Ovary (tissue), 9 donors: Measurements from ENCODE around the gene SH2D4B. TPM values are rescaled to one million over a fixed set of nuclear protein-coding genes. Genes with fewer than 3 reads are reported as not detected.

Experiments
- DNase-seq, 5 donors: peaks; one replicate each; pipeline ENCODE4 v3.0.0-alpha.2; 2019 to 2020
- H3K27ac ChIP-seq, 2 donors: fragments of 200-600 bp; one replicate each; pipeline versions ENCODE4 v1.5.1 to v1.8.0; 2019 to 2022
- H3K27me3 ChIP-seq: fragments of 200-600 bp; one replicate; pipeline ENCODE4 v1.8.0; 2022
- H3K36me3 ChIP-seq: fragments of 200-600 bp; sonication (generic); one replicate; pipeline ENCODE4 v1.5.1; 2019
- H3K4me1 ChIP-seq: one replicate; pipeline ENCODE4 v1.8.1; 2013; ENCODE audit warnings: mild to moderate bottlenecking, moderate library complexity; ENCODE audit not compliant: insufficient read depth
- H3K4me3 ChIP-seq: fragments of 200-600 bp; sonication (generic); one replicate; pipeline ENCODE4 v1.5.1; 2017
- H3K9me3 ChIP-seq, 2 donors: fragments of 200-600 bp in 1 of 2; sonication (generic) in 1 of 2; one replicate each; pipeline versions ENCODE4 v1.5.1 to v1.8.1; 2013 to 2019; ENCODE audit warnings: mild to moderate bottlenecking in 1 of 2, moderate library complexity in 1 of 2
- EP300 ChIP-seq: sonication (generic); formaldehyde crosslinking; IDR thresholded peaks from one replicate; pipeline ENCODE4 v1.6.1; 2017; ENCODE audit warnings: antibody characterized with exemption
- POLR2A ChIP-seq: fragments of 450-650 bp; IDR thresholded peaks from one replicate; pipeline ENCODE4 v1.6.1; 2017; ENCODE audit warnings: antibody characterized with exemption, mild to moderate bottlenecking, moderate library complexity
- WGBS, 3 donors: extraction: QIAGEN DNeasy Blood & Tissue Kit in 1 of 3; methylation state at CpG; one replicate each; pipeline versions ENCODE4 v1.1.5 to v1.1.7; 2013 to 2017; 5-methylcytosine and 5-hydroxymethylcytosine counted together
- intact Hi-C, 4 donors: fragments of 100-400 bp; cut with DNase I; formaldehyde crosslinking; loops; one replicate each; pipeline versions ENCODE4 v1.11.0 to v1.15.1; 2022 to 2023
- polyA plus RNA-seq, 2 donors: library from polyadenylated mRNA; stranded (reverse); fragments of 200-250 nt in 1 of 2; fragments of 350-450 nt in 1 of 2; fragmentation: Illumina TruSeq in 1 of 2; extraction: RNeasy Lipid Tissue Mini Kit (QIAGEN cat#74804) in 1 of 2; gene quantifications; one replicate each; pipeline ENCODE4 v1.2.3, GENCODE V29; 2013 to 2014
- total RNA-seq, 7 donors: library from RNA; depleted of rRNA in 2 of 7; stranded (reverse); fragments of >200 nt in 2 of 7; fragmentation: NEBNext Ultra II Directional in 3 of 7; extraction: Animal tissue kit (Norgen Biotek cat#: 25700) in 3 of 7; gene quantifications; one replicate each; pipeline versions ENCODE4 v1.1.0 to v1.2.4, GENCODE V29; 2016 to 2023
- TF ChIP-seq, protein P1 (sequence below), 3 donors: fragments of 450-650 bp in 2 of 3; fragments of 200-600 bp in 1 of 3; IDR thresholded peaks; one replicate each; pipeline versions ENCODE4 v1.5.1 to v1.8.0; 2016 to 2022; ENCODE audit warnings: antibody characterized with exemption in 3 of 3, mild to moderate bottlenecking in 1 of 3
- donor health status: DM: no; HTN: no; CAD: no; lungs with moderate emphysema.
- donor health status: DM: no; HTN: no; CAD: no.
- donor health status: Bipolar disorder and iron deficiency.
- donor health status: DM: yes; HTN: yes; CAD: no.
- donor health status: DM: no; HTN: no; CAD: no.
- donor health status: DM: yes; HTN: yes; CAD: no.

The SH2D4B gene
- total and polyA plus RNA-seq, 9 donors, result 0.05 to 0.53 (median 0.10) TPM; not detected in 5

DNA sequence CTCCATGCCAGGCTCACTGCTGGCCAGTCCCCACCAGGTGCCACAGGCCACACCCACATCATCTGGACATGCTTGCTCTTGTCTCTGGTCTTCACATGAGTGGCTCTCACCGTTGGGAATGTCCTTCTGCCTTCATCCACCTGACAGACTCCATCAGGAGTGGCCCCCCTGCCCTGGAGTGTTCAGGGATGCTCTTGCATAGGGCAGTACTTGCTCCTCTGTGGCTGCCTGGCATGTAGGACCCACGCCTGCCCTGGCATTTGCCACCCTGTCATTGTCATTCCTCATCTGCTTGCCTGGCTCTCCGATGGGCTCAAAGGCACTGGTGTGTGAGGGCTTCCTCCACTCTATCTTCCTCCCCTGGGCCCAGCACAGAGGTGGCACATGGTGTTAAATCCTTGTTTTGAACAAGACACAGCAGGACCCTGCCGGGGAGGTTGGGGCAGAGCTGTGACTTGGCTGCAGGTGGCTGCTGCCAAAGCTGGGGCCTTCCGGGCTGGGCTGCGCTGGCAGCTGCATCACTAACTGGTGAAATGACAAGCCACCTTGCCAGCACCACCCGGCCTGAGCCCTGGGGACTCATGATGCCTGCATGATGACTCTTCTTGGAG lies 1.8 kb downstream of the SH2D4B start:
- intact Hi-C loops, result no loop called here
- no peak for DNase-seq
- Histone ChIP-seq H3K27me3 (no peaks in the 10 kb centered on the region), H3K4me3 (no peak overlapping the region), H3K9me3 (no peaks in the 10 kb centered on the region), H3K4me1 (no peaks in the 10 kb centered on the region), H3K27ac (no peak overlapping the region), H3K36me3 (no peaks in the 10 kb centered on the region)
- 88 to 92% (median 88%) methylated on average over 7 of the region's 7 CpGs for WGBS, 3 donors
- TF ChIP-seq POLR2A (no peak), EP300 (no peak)

GRCh38 chr10:80540136-80540535 lies 2.4 kb downstream of the SH2D4B start:
- WGBS, 3 donors, result 66 to 76% (median 70%) methylated on average over 11 of the region's 11 CpGs
- no peaks in the 10 kb centered on the region for H3K27me3 ChIP-seq
- no peaks in the 10 kb centered on the region for H3K9me3 ChIP-seq
- no peak for DNase-seq
- intact Hi-C loops, result no loop called here
- TF ChIP-seq, protein P1, sequence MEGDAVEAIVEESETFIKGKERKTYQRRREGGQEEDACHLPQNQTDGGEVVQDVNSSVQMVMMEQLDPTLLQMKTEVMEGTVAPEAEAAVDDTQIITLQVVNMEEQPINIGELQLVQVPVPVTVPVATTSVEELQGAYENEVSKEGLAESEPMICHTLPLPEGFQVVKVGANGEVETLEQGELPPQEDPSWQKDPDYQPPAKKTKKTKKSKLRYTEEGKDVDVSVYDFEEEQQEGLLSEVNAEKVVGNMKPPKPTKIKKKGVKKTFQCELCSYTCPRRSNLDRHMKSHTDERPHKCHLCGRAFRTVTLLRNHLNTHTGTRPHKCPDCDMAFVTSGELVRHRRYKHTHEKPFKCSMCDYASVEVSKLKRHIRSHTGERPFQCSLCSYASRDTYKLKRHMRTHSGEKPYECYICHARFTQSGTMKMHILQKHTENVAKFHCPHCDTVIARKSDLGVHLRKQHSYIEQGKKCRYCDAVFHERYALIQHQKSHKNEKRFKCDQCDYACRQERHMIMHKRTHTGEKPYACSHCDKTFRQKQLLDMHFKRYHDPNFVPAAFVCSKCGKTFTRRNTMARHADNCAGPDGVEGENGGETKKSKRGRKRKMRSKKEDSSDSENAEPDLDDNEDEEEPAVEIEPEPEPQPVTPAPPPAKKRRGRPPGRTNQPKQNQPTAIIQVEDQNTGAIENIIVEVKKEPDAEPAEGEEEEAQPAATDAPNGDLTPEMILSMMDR (IDR thresholded peaks at IDR 0.05), result no peak
- TF ChIP-seq POLR2A, result no peak
- TF ChIP-seq EP300, result no peak
- no peaks in the 10 kb centered on the region for H3K4me1 ChIP-seq
- H3K27ac ChIP-seq, result no peak overlapping the region
- no peaks in the 10 kb centered on the region for H3K36me3 ChIP-seq
- H3K4me3 ChIP-seq, result no peak overlapping the region

GRCh38 chr10:80540618-80540980 lies 2.9 kb downstream of the SH2D4B start:
- intact Hi-C loops, result no loop called here
- Histone ChIP-seq H3K27me3 (no peaks in the 10 kb centered on the region), H3K9me3 (no peaks in the 10 kb centered on the region), H3K27ac (no peak overlapping the region), H3K4me3 (no peak overlapping the region), H3K36me3 (no peaks in the 10 kb centered on the region), H3K4me1 (no peaks in the 10 kb centered on the region)
- TF ChIP-seq EP300, result no peak
- TF ChIP-seq, protein P1 (IDR thresholded peaks at IDR 0.05), result no peak
- no peak for TF ChIP-seq POLR2A
- 76 to 79% (median 77%) methylated on average over 9 of the region's 9 CpGs for WGBS, 3 donors
- DNase-seq, result no peak

DNA sequence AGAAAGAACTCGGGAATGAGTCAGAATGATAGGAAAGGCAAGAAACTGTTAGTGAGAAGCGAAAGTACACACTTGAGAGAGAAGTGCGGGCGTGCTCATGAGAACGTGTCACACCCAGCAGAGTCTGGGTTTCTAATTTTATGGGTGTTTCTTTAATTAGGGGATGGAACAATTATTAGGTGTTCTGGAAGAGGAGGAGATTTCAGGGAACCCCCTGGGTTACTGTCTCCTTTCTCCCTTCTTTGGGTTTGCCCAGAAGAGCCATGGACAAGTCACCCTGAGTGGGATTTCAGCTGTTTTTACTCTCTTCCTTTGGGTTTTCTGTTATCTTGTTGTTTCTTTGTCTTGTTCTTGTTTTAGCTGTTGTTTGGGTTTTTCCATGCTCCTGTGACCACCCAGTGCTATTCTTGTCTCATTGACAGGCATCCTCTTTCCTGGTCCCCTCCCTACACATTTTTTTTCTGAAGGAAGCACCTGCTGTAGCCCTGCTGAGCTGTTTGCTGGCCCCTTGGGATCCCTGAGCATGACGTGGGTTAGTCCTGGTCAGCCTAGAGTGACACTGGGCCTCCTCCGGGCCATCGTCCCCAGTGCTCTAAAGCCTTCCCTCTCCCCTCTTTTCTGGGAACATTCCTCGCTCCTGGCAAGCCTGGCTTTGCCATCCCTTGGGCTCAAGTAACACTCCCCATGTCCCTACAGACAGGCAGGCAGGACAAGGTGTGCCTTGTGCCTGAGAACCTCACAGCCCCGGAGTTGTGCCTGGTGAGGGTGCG lies 3.5 kb downstream of the SH2D4B start:
- intact Hi-C loops, result no loop called here
- TF ChIP-seq EP300 (no peak), POLR2A (no peak)
- TF ChIP-seq, protein P1 (IDR thresholded peaks at IDR 0.05), result no peak
- H3K27me3 ChIP-seq, result no peaks in the 10 kb centered on the region
- WGBS, 3 donors, result 76 to 79% (median 78%) methylated on average over 11 of the region's 11 CpGs
- H3K4me1 ChIP-seq, result no peaks in the 10 kb centered on the region
- no peaks in the 10 kb centered on the region for H3K9me3 ChIP-seq
- H3K36me3 ChIP-seq, result no peaks in the 10 kb centered on the region
- no peak overlapping the region for H3K4me3 ChIP-seq
- no peak overlapping the region for H3K27ac ChIP-seq
- DNase-seq, result no peak

DNA sequence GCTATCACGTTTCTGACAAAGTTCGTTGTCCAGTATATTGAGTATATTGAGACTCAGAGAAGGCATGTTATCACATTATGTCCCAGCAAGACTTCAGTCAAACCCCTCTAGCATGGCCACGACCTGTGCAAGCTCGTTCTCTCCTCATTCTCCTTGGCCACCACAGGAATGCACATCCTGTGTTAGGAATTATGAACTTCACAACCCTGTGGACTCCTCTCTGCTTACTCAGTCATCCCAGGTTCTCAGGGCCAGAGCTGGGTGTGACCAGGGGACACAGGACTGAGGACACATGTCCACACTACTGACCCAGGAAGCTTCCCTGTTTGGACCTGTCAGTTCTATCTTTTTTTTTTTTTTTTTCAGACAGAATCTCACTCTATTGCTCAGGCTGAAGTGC lies 4.4 kb downstream of the SH2D4B start:
- Histone ChIP-seq H3K4me3 (no peak overlapping the region), H3K36me3 (no peaks in the 10 kb centered on the region), H3K9me3 (no peaks in the 10 kb centered on the region), H3K4me1 (no peaks in the 10 kb centered on the region), H3K27me3 (no peaks in the 10 kb centered on the region), H3K27ac (no peak overlapping the region)
- DNase-seq, result no peak
- no peak for TF ChIP-seq EP300
- TF ChIP-seq POLR2A, result no peak
- TF ChIP-seq, protein P1 (IDR thresholded peaks at IDR 0.05), result no peak
- intact Hi-C loops, result no loop called here
- 69 to 83% (median 82%) methylated on average over 4 of the region's 4 CpGs for WGBS, 3 donors
